ENCODE results near the gene EPHA3. TPM values are rescaled to one million over a fixed set of nuclear protein-coding genes. Genes with fewer than 3 reads are reported as not detected.
"Not testable (repeated sequence)": the region's sequence is repeated elsewhere in the genome, so short reads cannot be mapped to it uniquely, and the experiment has no call there.

Gene EPHA3
- total and polyA plus RNA-seq, 12 donors, result 1.3 to 7.5 (median 4.4) TPM

DNA sequence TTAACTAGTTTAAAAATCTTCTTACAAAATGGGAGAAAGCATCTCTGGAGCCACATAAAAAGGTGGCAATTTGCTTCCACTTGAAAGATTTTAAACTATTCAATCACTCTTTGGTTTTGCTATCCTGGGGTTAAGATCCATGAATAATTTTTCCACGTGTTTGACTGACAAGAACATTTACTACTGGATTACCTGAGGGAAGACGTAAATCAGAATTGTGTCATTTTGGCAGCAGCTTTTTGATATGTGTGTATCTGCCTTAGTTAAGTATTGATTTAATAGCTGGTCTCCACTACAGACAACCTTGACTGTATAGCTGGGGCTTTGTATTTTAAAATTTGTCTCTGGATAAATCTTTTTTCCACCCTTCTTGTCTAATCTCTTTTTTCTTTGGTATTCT lies 228.3 kb downstream of the EPHA3 start:
- Histone ChIP-seq H3K9me3 (peaks cover 0 to 11% (median 0%) of the 10 kb centered on the region in 11 donors), H3K36me3 (no peaks in the 10 kb centered on the region), H3K4me1 (peaks cover 0 to 20% (median 0%) of the 10 kb centered on the region in 9 donors), H3K27ac (no peak overlapping the region), H3K4me3 (no peak overlapping the region), H3K27me3 (no peaks in the 10 kb centered on the region)
- intact Hi-C loops (cut with DNase I), result no loop called here
- TF ChIP-seq, protein P1, sequence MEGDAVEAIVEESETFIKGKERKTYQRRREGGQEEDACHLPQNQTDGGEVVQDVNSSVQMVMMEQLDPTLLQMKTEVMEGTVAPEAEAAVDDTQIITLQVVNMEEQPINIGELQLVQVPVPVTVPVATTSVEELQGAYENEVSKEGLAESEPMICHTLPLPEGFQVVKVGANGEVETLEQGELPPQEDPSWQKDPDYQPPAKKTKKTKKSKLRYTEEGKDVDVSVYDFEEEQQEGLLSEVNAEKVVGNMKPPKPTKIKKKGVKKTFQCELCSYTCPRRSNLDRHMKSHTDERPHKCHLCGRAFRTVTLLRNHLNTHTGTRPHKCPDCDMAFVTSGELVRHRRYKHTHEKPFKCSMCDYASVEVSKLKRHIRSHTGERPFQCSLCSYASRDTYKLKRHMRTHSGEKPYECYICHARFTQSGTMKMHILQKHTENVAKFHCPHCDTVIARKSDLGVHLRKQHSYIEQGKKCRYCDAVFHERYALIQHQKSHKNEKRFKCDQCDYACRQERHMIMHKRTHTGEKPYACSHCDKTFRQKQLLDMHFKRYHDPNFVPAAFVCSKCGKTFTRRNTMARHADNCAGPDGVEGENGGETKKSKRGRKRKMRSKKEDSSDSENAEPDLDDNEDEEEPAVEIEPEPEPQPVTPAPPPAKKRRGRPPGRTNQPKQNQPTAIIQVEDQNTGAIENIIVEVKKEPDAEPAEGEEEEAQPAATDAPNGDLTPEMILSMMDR (IDR thresholded peaks at IDR 0.05), result no peak
- WGBS, 2 donors, result 79 to 88% methylated on average over 2 of the region's 2 CpGs
- DNase-seq (no peak), ATAC-seq (no peak)

DNA sequence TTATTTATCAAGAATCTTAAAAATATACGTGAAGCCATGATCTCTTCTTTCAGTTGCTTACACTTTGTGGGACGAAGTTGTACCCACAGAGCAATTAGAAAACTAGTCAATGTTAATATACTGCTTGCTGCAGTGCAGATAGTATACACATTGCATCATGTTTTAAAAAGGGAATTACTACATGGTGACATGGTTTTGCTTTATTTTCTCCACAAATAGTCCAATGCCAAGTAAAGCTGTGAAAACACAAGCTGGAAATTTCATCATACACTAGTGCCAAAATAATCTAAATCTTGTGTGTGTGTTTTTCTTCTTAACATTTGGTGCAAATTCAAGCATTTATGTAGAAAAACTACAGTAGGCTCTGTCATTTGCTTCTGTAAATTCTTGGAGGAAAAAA lies 233.0 kb downstream of the EPHA3 start:
- Histone ChIP-seq H3K4me3 (no peak overlapping the region), H3K36me3 (no peaks in the 10 kb centered on the region), H3K27me3 (no peaks in the 10 kb centered on the region), H3K9me3 (peaks cover 0 to 11% (median 0%) of the 10 kb centered on the region in 11 donors), H3K4me1 (no peaks in the 10 kb centered on the region), H3K27ac (no peak overlapping the region)
- no peak for DNase-seq
- intact Hi-C loops (cut with DNase I), result no loop called here
- TF ChIP-seq, protein P1 (IDR thresholded peaks at IDR 0.05), result no peak
- ATAC-seq, result no peak
- WGBS, 2 donors, result 71 to 77% methylated on average over 2 of the region's 2 CpGs

DNA sequence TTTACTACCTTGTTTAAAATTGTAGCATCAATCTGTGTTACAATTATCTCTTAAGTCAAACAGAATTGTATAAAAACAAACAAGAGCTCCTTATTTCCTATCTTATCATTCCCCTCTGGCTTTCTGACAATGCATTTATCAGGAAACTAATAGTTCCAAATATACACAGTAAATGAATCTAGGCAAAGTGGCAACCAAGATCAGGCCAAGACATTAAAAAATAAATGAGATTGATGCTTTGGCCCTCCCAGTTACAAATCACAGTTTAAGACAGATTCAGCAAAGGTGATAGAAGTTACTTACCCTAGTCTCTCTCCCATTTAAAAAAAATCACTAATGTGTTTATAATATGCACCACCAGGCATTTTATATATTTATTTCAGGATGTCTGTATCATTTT lies 236.7 kb downstream of the EPHA3 start:
- Histone ChIP-seq H3K4me3 (no peak overlapping the region), H3K4me1 (no peaks in the 10 kb centered on the region), H3K27ac (no peak overlapping the region), H3K9me3 (peaks cover 0 to under 1% (median 0%) of the 10 kb centered on the region in 11 donors), H3K27me3 (no peaks in the 10 kb centered on the region), H3K36me3 (no peaks in the 10 kb centered on the region)
- DNase-seq (no peak), ATAC-seq (no peak)
- intact Hi-C loops (cut with DNase I), result no loop called here
- TF ChIP-seq, protein P1 (IDR thresholded peaks at IDR 0.05), result no peak

DNA sequence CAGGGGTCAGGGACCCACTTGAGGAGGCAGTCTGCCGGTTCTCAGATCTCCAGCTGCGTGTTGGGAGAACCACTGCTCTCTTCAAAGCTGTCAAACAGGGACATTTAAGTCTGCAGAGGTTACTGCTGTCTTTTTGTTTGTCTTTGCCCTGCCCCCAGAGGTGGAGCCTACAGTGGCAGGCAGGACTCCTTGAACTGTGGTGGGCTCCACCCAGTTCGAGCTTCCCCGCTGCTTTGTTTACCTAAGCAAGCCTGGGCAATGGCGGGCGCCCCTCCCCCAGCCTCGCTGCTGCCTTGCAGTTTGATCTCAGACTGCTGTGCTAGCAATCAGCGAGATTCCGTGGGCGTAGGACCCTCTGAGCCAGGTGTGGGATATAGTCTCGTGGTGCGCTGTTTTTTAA lies 243.5 kb downstream of the EPHA3 start:
- 71 to 72% methylated on average over 4 to 5 of the region's 12 CpGs for whole genome bisulfite sequencing, 2 donors
- ATAC-seq; DNase-seq; H3K27ac ChIP-seq; H3K9me3 ChIP-seq; H3K27me3 ChIP-seq; H3K36me3 ChIP-seq; H3K4me3 ChIP-seq; H3K4me1 ChIP-seq; intact Hi-C loops (cut with DNase I): not testable (repeated sequence)

DNA sequence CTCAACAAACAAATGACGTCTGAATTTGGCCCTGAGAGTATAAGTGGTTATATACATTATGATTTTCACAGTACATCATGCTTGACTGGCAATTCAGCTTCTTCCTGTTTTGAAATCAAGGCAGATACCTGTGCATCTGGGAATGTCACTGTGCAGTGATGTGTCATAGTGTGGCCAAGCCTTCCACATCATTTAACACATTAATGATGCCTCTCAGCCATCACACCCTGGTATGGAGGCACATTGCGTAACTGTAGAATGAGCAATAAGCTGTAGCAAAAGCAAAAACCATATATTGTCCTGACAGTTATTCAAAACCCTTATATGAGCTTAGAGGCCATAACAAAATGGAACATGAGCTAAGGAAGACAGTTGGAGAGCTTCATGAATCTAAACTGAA lies 246.0 kb downstream of the EPHA3 start:
- Histone ChIP-seq H3K36me3 (no peaks in the 10 kb centered on the region), H3K4me1 (no peaks in the 10 kb centered on the region), H3K4me3 (no peak overlapping the region), H3K27ac (no peak overlapping the region), H3K27me3 (no peaks in the 10 kb centered on the region), H3K9me3 (peaks cover 0 to 3% (median 0%) of the 10 kb centered on the region in 11 donors)
- TF ChIP-seq, protein P1 (IDR thresholded peaks at IDR 0.05), result no peak
- no peak for ATAC-seq
- 87% methylated on average over 2 of the region's 2 CpGs for WGBS, 2 donors
- DNase-seq, result no peak
- intact Hi-C loops (cut with DNase I), result no loop called here
